Activated naive CD8-positive, alpha-beta T cell treated with anti-CD3 and anti-CD28 coated beads, Interleukin-2, amount 50 U/mL, for 24 hours (primary cell): ENCODE data around the gene BICRAL.
"Not testable (repeated sequence)": the region's sequence is repeated elsewhere in the genome, so short reads cannot be mapped to it uniquely, and the experiment has no call there.

ENCODE experiments used
- ATAC-seq: fragments of 150-1000 bp; cut with Tn5 transposase; one replicate; pipeline ENCODE4 v1.10.0; 2021
- DNase-seq: peaks from one replicate; pipeline ENCODE4 v3.0.0; 2021
- H3K27ac Mint-ChIP-seq: one replicate; pipeline ENCODE4 v1.8.0; 2021; ENCODE audit warnings: mild to moderate bottlenecking, mixed read lengths
- H3K27me3 Mint-ChIP-seq: one replicate; pipeline ENCODE4 v1.8.0; 2021; ENCODE audit warnings: mixed read lengths
- H3K36me3 Mint-ChIP-seq: one replicate; pipeline ENCODE4 v1.8.0; 2021; ENCODE audit warnings: low read depth, mixed read lengths
- H3K4me1 Mint-ChIP-seq: one replicate; pipeline ENCODE4 v1.8.0; 2021; ENCODE audit warnings: mixed read lengths
- H3K4me3 Mint-ChIP-seq: one replicate; pipeline ENCODE4 v1.8.0; 2021; ENCODE audit warnings: mild to moderate bottlenecking, moderate library complexity, mixed read lengths
- H3K9me3 Mint-ChIP-seq: one replicate; pipeline ENCODE4 v1.8.0; 2021; ENCODE audit warnings: mixed read lengths

Gene BICRAL

DNA sequence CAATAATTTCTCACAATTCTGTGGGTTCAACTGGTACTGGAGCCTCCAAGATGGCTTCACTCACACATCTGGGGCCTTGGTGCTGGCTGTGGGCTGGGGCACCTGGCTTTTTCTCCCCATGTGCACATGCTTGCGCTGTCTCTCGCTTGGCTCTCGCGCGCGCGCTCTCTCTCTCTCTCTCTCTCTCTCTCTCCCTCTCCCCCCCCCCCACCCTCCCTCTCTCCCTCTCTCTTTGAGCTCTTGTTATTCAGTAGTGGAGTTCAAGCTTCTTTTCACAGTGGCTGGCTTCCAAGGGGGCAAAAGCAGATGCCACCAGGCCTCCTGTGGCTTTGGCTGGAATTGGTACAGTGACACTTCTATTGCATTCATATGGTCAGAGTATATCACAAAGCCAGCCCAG is 25.1 kb upstream of the BICRAL start:
- H3K27ac Mint-ChIP-seq = no peak overlapping the region

DNA sequence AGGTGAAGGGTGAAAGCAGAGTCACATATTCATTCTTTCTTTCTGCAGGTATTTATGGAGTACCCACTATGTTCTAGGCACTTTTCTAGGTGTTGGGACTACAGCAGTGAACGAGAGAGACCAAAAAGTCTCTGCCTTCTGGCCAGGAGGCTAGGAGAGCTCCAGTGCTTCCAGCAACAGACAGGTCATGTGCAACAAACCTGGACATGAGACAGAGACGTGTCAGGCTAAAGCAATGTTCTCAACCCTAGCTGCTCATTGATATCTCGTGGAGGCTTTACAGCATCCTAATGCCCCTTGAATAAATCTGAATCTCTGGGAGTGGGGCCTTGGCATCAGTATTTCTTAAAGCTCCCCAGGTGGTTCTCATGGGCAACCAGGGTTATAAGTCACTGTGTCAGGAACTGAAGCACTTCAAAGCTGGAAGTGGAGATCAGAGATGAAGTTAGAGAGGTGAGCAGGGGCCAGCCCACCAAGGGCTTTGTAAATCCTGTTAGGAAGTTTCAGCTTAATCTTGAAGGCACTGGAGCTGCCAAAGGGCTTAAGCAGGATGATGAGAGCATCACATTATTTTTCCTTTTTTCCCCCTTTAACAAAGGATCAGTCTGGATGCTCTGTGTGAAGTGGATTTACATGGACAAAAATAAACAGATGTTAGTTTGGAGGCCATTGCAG is 23.0 kb upstream of the BICRAL start:
- H3K36me3 Mint-ChIP-seq = peaks cover 5% of the 10 kb centered on the region
- H3K9me3 Mint-ChIP-seq = no peaks in the 10 kb centered on the region
- no peak for DNase-seq
- no peak for ATAC-seq
- H3K27me3 Mint-ChIP-seq = no peaks in the 10 kb centered on the region
- H3K4me3 Mint-ChIP-seq = no peak overlapping the region
- H3K4me1 Mint-ChIP-seq = no peaks in the 10 kb centered on the region
- no peak overlapping the region for H3K27ac Mint-ChIP-seq

More for the DNA sequence above, 25.1 kb upstream of the BICRAL start:
- Mint-ChIP-seq H3K27me3 (no peaks in the 10 kb centered on the region), H3K4me3 (no peak overlapping the region), H3K4me1 (no peaks in the 10 kb centered on the region), H3K9me3 (no peaks in the 10 kb centered on the region), H3K36me3 (peaks cover 8% of the 10 kb centered on the region)
- ATAC-seq = no peak
- DNase-seq = no peak

GRCh38 chr6:42761287-42762067 is 20.4 kb upstream of the BICRAL start:
- H3K27me3 Mint-ChIP-seq = no peaks in the 10 kb centered on the region
- no peaks in the 10 kb centered on the region for H3K4me1 Mint-ChIP-seq
- H3K4me3 Mint-ChIP-seq = no peak overlapping the region
- H3K36me3 Mint-ChIP-seq = peaks cover 7% of the 10 kb centered on the region
- no peak overlapping the region for H3K27ac Mint-ChIP-seq
- H3K9me3 Mint-ChIP-seq = no peaks in the 10 kb centered on the region
- ATAC-seq = no peak
- DNase-seq = no peak

- no peaks in the 10 kb centered on the region for H3K27me3 Mint-ChIP-seq
- H3K9me3 Mint-ChIP-seq = no peaks in the 10 kb centered on the region
- no peaks in the 10 kb centered on the region for H3K4me1 Mint-ChIP-seq
- ATAC-seq (no peak), DNase-seq (no peak)
- peaks cover 7% of the 10 kb centered on the region for H3K36me3 Mint-ChIP-seq
- H3K27ac Mint-ChIP-seq = no peak overlapping the region
- H3K4me3 Mint-ChIP-seq = no peak overlapping the region
Observed at GRCh38 chr6:42762426-42762859, 19.4 kb upstream of the BICRAL start.

DNA sequence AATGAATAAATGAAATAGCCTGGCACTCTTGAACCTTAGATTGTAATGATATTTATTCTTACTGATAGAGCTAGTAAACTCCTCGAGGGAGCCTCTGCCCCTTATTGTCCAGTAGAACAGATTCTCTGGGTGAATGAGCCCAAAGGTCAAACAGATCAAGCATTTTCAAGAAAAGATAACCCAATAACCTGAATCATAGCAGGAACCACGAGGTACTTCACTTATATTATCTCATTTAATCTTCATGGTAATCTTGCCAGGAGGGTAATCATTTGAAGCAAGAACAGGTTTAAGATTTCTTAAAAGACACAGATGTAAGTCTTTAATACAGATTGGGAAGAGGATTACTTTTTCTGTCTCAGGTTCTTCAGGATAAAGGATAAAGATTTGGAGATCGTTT is 18.9 kb upstream of the BICRAL start:
- no peak overlapping the region for H3K4me3 Mint-ChIP-seq
- ATAC-seq (no peak), DNase-seq (no peak)
- H3K36me3 Mint-ChIP-seq = peaks cover 11% of the 10 kb centered on the region
- H3K9me3 Mint-ChIP-seq = no peaks in the 10 kb centered on the region
- H3K27ac Mint-ChIP-seq = no peak overlapping the region
- no peaks in the 10 kb centered on the region for H3K4me1 Mint-ChIP-seq
- H3K27me3 Mint-ChIP-seq = no peaks in the 10 kb centered on the region

GRCh38 chr6:42764911-42765648 is 16.8 kb upstream of the BICRAL start:
- Mint-ChIP-seq H3K9me3 (no peaks in the 10 kb centered on the region), H3K4me3 (no peak overlapping the region), H3K4me1 (peaks cover 3% of the 10 kb centered on the region), H3K27me3 (no peaks in the 10 kb centered on the region), H3K36me3 (peaks cover 7% of the 10 kb centered on the region), H3K27ac (no peak overlapping the region)
- DNase-seq (no peak), ATAC-seq (no peak)

GRCh38 chr6:42766163-42766670 is 15.6 kb upstream of the BICRAL start:
- Mint-ChIP-seq H3K4me1 (peaks cover 12% of the 10 kb centered on the region), H3K9me3 (no peaks in the 10 kb centered on the region), H3K27me3 (no peaks in the 10 kb centered on the region), H3K4me3 (no peak overlapping the region), H3K27ac (no peak overlapping the region), H3K36me3 (peaks cover 7% of the 10 kb centered on the region)
- no peak for DNase-seq
- no peak for ATAC-seq

DNA sequence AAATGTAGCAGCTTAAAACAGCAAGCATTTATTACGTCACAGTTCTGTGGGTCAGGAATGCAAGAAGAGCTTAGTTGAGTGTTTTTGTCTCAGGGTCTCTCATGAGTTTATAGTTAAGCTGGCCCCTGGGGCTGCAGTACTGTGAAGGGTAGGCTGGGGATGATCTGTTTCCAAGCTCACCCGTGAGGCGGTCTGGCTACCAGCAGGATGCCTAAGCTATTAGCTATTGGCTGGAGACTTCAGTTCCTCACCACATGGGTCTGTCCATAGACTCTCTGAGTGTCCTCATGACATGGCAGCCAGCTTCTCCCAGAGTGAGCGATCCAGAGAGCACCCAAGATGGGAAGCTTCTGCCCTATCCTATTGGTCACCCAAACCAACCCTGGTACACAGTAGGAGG is 12.8 kb upstream of the BICRAL start:
- Mint-ChIP-seq H3K9me3 (no peaks in the 10 kb centered on the region), H3K27me3 (no peaks in the 10 kb centered on the region), H3K27ac (no peak overlapping the region), H3K4me1 (peaks cover 34% of the 10 kb centered on the region), H3K4me3 (no peak overlapping the region), H3K36me3 (peaks cover 7% of the 10 kb centered on the region)
- DNase-seq = no peak
- no peak for ATAC-seq

DNA sequence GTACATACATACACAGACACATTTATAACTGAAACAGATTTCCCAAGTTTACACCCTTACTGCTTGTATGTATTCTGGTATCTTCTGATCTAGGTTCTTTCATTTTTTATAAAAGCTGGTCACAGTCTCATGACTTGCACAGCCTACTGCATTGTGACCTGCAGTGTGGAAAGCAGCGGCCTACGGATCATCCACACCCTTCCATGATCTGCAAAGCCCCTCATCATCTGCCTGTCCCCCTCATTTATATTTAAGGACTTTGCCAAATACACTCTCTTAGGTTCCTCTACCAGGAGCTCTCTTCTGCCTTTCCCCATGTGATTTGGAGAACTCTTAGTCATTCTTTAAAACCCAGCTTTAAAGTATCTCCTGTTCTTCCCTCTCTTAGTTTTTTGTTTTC is 12.0 kb upstream of the BICRAL start:
- DNase-seq (no peak), ATAC-seq (no peak)
- Mint-ChIP-seq H3K27me3 (no peaks in the 10 kb centered on the region), H3K9me3 (no peaks in the 10 kb centered on the region), H3K27ac (no peak overlapping the region), H3K4me3 (no peak overlapping the region), H3K36me3 (peaks cover 7% of the 10 kb centered on the region), H3K4me1 (peaks cover 41% of the 10 kb centered on the region)

GRCh38 chr6:42771741-42772100 is 10.1 kb upstream of the BICRAL start:
- Mint-ChIP-seq H3K36me3 (peaks cover 4% of the 10 kb centered on the region), H3K9me3 (no peaks in the 10 kb centered on the region), H3K4me1 (peaks cover 56% of the 10 kb centered on the region), H3K27me3 (no peaks in the 10 kb centered on the region), H3K4me3 (peak overlapping the region; percentile 75), H3K27ac (peak overlapping the region; percentile 98)
- no peak for DNase-seq
- no peak for ATAC-seq

DNA sequence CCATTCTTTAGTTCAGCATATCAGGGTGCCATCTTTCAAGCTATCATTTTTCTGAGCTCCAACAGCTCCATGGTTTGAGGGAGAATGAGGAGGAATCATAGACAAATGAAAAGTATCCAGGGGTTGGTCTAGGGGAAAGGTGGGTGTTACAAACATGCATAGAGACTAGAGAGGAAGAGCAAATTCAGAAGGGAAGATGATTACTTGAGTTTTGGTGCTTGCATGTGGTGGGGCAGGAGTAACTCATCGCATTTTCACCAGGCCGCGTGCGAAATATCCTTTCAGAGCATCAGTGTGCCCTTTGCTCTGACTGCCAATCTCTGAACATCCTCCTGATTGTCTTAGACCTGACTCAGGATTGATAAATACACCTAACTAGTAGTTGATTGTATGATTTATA is 7.7 kb upstream of the BICRAL start:
- Mint-ChIP-seq H3K36me3 (no peaks in the 10 kb centered on the region), H3K4me3 (peak overlapping the region; percentile 72), H3K27me3 (no peaks in the 10 kb centered on the region), H3K9me3 (no peaks in the 10 kb centered on the region), H3K4me1 (peaks cover 73% of the 10 kb centered on the region), H3K27ac (peak overlapping the region; percentile 90)
- DNase-seq (peak; percentile 36), ATAC-seq (peak; percentile 41)

DNA sequence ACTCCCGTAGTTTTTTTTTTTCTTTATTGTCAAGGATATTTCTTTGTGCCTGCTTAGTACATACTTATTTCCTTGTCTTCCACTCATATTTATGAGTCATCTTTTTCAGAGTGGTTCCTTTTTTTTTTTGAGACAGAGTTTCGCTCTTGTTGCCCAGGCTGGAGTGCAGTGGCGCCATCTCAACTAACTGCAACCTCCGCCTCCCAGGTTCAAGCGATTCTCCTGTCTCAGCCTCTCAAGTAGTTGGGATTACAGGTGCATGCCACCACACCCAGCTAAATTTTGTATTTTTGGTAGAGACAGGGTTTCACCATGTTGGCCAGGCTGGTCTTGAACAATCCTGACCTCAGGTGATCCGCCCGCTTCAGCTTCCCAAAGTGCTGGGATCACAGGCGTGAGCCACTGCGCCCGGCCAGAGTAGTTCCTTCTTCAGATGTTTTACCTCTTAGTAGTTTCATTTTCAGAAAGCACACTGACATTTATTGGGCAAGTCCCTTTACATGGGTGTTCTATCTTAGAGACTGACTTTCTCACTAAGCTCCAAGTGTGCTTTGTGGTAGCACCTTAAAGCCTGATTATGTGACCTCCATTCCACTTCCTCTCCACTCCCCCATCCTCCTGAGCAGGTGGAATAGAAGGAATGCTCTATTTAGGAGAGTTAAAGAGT is 6.9 kb upstream of the BICRAL start:
- H3K27me3 Mint-ChIP-seq, H3K9me3 Mint-ChIP-seq, H3K36me3 Mint-ChIP-seq: not testable (repeated sequence)
- Mint-ChIP-seq H3K27ac (peak overlapping the region; percentile 90), H3K4me1 (peaks cover 76% of the 10 kb centered on the region), H3K4me3 (peak overlapping the region; percentile 72)
- peak; percentile 73 for ATAC-seq
- DNase-seq = peak; percentile 57

DNA sequence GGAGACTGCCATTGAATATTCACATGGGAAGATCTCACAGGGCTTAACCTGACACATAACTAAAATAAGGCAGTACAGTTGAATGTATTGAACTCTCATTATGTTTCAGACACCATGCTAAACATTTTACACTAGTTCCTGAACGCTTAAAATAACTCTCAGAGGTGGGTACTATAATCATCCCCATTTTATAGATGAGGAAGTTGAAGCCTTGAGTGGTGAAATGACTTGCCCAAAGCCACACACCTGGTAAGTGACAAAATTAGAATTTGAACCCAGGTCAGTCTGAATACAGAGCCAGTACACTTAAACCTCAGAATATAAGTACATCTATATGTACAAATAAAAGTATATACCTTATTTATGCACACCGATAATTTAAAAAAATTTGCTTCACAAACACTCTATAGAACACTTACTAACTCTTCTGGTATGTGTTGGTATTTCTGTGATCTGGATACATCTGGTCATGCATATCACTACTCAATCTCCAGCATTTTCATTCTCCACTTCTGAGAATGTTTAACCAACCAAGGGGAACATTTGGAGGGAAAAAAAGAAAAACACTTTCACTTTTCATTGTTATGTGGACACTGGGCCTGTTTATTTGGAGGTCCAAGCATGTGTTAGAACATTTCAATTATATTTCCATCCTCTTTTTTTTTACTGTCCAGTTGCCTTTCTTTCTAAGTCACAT is 4.6 kb upstream of the BICRAL start:
- ATAC-seq = no peak
- H3K4me1 Mint-ChIP-seq = peaks cover 64% of the 10 kb centered on the region
- H3K9me3 Mint-ChIP-seq = no peaks in the 10 kb centered on the region
- peak overlapping the region; percentile 28 for H3K4me3 Mint-ChIP-seq
- H3K36me3 Mint-ChIP-seq = no peaks in the 10 kb centered on the region
- DNase-seq = no peak
- no peaks in the 10 kb centered on the region for H3K27me3 Mint-ChIP-seq
- peak overlapping the region; percentile 46 for H3K27ac Mint-ChIP-seq

DNA sequence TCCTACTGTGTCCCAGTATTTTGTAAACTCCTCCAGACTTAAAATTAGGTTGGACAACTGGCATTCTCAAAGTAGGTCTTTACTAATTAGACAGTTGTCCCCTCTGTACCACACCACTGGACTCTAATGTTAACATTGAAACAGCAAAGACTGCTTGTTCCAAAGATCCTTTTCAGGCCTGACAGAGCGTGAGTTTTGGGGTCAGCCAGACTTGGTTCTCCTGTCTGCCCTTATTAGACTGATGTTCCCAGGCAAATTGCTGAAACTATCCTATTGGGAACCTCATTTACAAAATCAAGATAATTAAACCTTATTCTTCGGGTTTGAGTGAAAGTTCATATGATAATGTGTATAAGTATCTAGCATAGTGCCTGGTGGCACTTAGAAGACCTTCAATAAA is 3.7 kb upstream of the BICRAL start:
- DNase-seq = no peak
- peaks cover 58% of the 10 kb centered on the region for H3K4me1 Mint-ChIP-seq
- H3K27ac Mint-ChIP-seq = no peak overlapping the region
- no peaks in the 10 kb centered on the region for H3K36me3 Mint-ChIP-seq
- no peaks in the 10 kb centered on the region for H3K9me3 Mint-ChIP-seq
- no peaks in the 10 kb centered on the region for H3K27me3 Mint-ChIP-seq
- H3K4me3 Mint-ChIP-seq = no peak overlapping the region
- no peak for ATAC-seq
